CD8-positive, alpha-beta memory T cell (primary cell): ENCODE measurements around the gene CACNB4. TPM values are rescaled to one million over a fixed set of nuclear protein-coding genes. Genes with fewer than 3 reads are reported as not detected.
"Not testable (repeated sequence)": the region's sequence is repeated elsewhere in the genome, so short reads cannot be mapped to it uniquely, and the experiment has no call there.

Experiments
- CTCF ChIA-PET: fragments of 350-600 bp; sonication (Branson Sonifier 250); formaldehyde crosslinking; loops from one replicate; lab custom pipeline; 2021; ENCODE audit warnings: antibody characterized with exemption; lab: Charles Lee
- POLR2A ChIA-PET: fragments of 350-600 bp; sonication (Branson Sonifier 250); formaldehyde crosslinking; loops from one replicate; lab custom pipeline; 2021; ENCODE audit warnings: antibody characterized with exemption; lab: Charles Lee
- DNase-seq, 5 donors: peaks; one replicate each; pipeline versions ENCODE4 v3.0.0 to v3.0.0-alpha.2; 2020 to 2022; ENCODE audit warnings: mixed read lengths in 1 of 5
- H3K27ac ChIP-seq: one replicate; pipeline ENCODE4 v1.7.0; 2013; ENCODE audit warnings: low read depth, mild to moderate bottlenecking, low read length, moderate library complexity
- H3K27me3 ChIP-seq: 2 replicates; pipeline ENCODE4 v1.7.0; 2013; ENCODE audit warnings: low read length, mild to moderate bottlenecking; ENCODE audit not compliant: insufficient read depth, poor library complexity, severe bottlenecking
- H3K36me3 ChIP-seq: 2 replicates; pipeline ENCODE4 v1.7.0; 2013; ENCODE audit warnings: mild to moderate bottlenecking, low read length, moderate library complexity; ENCODE audit not compliant: insufficient read depth
- H3K4me1 ChIP-seq: 2 replicates; pipeline ENCODE4 v1.7.0; 2013; ENCODE audit warnings: mild to moderate bottlenecking, low read length, moderate library complexity; ENCODE audit not compliant: insufficient read depth
- H3K4me3 ChIP-seq: 2 replicates; pipeline ENCODE4 v1.7.0; 2013; ENCODE audit warnings: mild to moderate bottlenecking, low read length
- H3K9me3 ChIP-seq: 2 replicates; pipeline ENCODE4 v1.7.0; 2013; ENCODE audit warnings: mild to moderate bottlenecking, low read length
- H3K27ac Mint-ChIP-seq, 8 donors: one replicate each; pipeline ENCODE4 v1.8.0; 2020 to 2021; ENCODE audit warnings: mixed read lengths in 8 of 8, mild to moderate bottlenecking in 6 of 8, inconsistent platforms in 3 of 8, moderate library complexity in 3 of 8
- H3K27me3 Mint-ChIP-seq, 2 donors: one replicate each; pipeline ENCODE4 v1.8.0; 2020 to 2021; ENCODE audit warnings: mixed read lengths in 2 of 2, mild to moderate bottlenecking in 1 of 2, moderate library complexity in 1 of 2
- H3K36me3 Mint-ChIP-seq, 3 donors: one replicate each; pipeline ENCODE4 v1.8.0; 2020 to 2021; ENCODE audit warnings: mixed read lengths in 3 of 3, inconsistent platforms in 1 of 3, mild to moderate bottlenecking in 1 of 3
- H3K4me1 Mint-ChIP-seq, 3 donors: one replicate each; pipeline ENCODE4 v1.8.0; 2020 to 2021; ENCODE audit warnings: mixed read lengths in 3 of 3, inconsistent platforms in 1 of 3, mild to moderate bottlenecking in 1 of 3
- H3K4me3 Mint-ChIP-seq, 7 donors: one replicate each; pipeline ENCODE4 v1.8.0; 2020 to 2021; ENCODE audit warnings: mixed read lengths in 7 of 7, mild to moderate bottlenecking in 6 of 7, moderate library complexity in 4 of 7, inconsistent platforms in 2 of 7
- H3K9me3 Mint-ChIP-seq, 5 donors: one replicate each; pipeline ENCODE4 v1.8.0; 2020 to 2022; ENCODE audit warnings: mixed read lengths in 5 of 5, mild to moderate bottlenecking in 3 of 5, moderate library complexity in 2 of 5, inconsistent platforms in 1 of 5
- polyA plus RNA-seq: library from polyadenylated mRNA; unstranded; fragments of 300-500 nt; fragmentation: Illumina TruSeq; gene quantifications from one replicate; pipeline ENCODE4 v1.2.3, GENCODE V29; 2021
- total RNA-seq, 2 experiments: library from RNA; stranded (reverse); gene quantifications; one replicate each; pipeline ENCODE4 v1.2.3, GENCODE V29; 2021

CACNB4 gene
- total and polyA plus RNA-seq, 3 experiments from 2014 or later = 0.18 to 0.20 TPM; not detected in 1

DNA sequence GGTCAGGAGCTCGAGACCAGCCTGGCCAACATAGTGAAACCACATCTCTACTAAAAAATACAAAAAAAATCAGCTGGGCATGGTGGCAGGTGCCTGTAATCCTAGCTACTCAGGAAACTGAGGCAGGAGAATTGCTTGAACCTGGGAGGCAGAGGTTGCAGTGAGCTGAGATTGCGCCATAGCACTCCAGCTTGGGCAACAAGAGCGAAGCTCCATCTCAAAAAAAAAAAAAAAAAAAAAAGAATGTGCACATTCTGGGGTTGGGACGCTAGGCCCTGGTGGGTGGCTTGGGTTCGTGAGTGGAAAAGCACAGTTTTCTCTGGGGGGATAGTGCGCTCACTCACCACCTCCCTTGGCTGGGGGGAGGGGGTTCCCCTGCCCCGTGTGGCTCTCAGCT lies 183.2 kb downstream of the CACNB4 start:
- H3K4me3 ChIP-seq, H3K27ac ChIP-seq, H3K4me1 Mint-ChIP-seq, H3K9me3 ChIP-seq, H3K9me3 Mint-ChIP-seq, H3K4me1 ChIP-seq, H3K36me3 Mint-ChIP-seq, H3K36me3 ChIP-seq, H3K27me3 ChIP-seq, H3K27ac Mint-ChIP-seq, DNase-seq, CTCF ChIA-PET, H3K4me3 Mint-ChIP-seq: not testable (repeated sequence)
- POLR2A ChIA-PET = interaction anchor here (0.6 kb wide), 1 partner anchor 66 kb away, joined by 3 read pairs; no protein-coding TSS in a partner anchor
- H3K27me3 Mint-ChIP-seq = peaks cover 32 to 42% of the 10 kb centered on the region in 2 donors

DNA sequence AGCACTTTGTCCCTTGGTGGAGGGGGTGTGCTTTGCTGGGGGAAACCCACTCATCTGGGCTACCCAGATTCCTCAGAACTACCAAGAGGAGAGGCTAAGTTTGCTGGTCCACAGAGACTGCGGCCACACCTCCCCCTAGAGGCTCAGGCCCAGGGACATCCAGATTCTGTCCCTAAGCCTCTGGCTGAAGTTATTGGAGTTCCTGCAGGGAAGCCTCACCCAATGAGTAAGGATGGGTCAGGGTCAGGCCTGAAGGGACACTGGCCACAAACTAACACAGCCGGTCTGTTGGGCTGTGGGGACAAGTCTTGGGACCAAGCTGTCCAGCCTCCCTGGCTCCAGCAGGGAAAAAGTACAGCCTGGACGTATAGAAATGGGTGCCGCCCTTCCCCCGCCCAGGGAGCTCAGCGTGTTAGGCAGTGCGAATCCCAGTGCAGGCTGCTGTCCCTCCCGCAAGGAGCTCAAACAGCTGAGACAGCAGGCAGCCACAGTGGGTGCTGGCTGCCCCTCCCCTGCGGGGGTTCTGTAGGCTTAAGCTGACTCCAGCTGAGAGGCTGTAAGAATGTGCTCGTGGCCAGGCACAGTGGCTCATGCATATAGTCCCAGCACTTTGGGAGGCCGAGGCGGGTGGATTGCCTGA lies 183.7 kb downstream of the CACNB4 start:
- ChIA-PET POLR2A (interaction anchor here (0.6 kb wide), 1 partner anchor 66 kb away, joined by 3 read pairs; no protein-coding TSS in a partner anchor), CTCF (no interaction called here)
- DNase-seq = no peak
- Histone ChIP-seq H3K27me3 (no peaks in the 10 kb centered on the region), H3K36me3 (no peaks in the 10 kb centered on the region), H3K27ac (no peak overlapping the region), H3K9me3 (no peaks in the 10 kb centered on the region), H3K4me1 (no peaks in the 10 kb centered on the region), H3K4me3 (no peak overlapping the region)
- no peaks in the 10 kb centered on the region for H3K4me1 Mint-ChIP-seq
- H3K27ac Mint-ChIP-seq = no peak overlapping the region
- peaks cover 0 to 2% (median 0%) of the 10 kb centered on the region in 5 donors for H3K9me3 Mint-ChIP-seq
- no peak overlapping the region for H3K4me3 Mint-ChIP-seq
- H3K27me3 Mint-ChIP-seq = peaks cover 30 to 44% of the 10 kb centered on the region in 2 donors
- no peaks in the 10 kb centered on the region for H3K36me3 Mint-ChIP-seq

DNA sequence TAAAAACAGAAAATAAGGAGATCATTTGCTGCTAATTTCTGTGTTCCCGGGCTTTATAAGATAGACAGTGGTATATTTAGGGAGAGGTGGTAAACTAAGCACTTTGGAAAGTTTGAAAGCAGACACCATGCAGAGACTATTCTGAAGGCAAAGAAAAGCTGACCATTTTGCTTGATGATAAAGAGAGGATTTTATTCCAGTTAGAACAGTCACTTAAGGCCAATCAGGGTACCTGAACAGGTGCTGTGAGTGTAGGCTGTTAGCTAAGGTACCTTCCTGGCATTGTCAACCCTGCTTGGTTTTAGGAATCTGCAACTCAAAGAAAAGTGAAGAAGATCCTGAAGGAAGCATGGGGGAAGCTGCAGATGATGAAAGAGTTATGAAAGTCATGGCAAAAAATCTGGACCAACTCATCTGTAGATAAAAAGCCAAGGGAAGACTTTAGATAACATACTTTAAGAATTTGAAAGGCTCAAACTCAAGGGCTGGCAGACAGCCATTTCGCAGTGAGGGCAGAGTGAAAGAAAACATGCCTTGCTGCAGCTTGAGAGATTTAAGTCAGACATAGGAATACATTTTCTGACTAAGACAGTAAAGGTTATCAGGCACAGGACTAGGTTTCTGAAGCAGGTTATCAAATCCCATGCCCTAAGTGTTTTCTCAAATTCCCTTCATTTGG lies 190.5 kb downstream of the CACNB4 start:
- H3K36me3 Mint-ChIP-seq = no peaks in the 10 kb centered on the region
- H3K27ac Mint-ChIP-seq = no peak overlapping the region
- no peaks in the 10 kb centered on the region for H3K4me1 Mint-ChIP-seq
- Histone ChIP-seq H3K27me3 (no peaks in the 10 kb centered on the region), H3K27ac (no peak overlapping the region), H3K36me3 (no peaks in the 10 kb centered on the region), H3K4me1 (no peaks in the 10 kb centered on the region), H3K4me3 (no peak overlapping the region), H3K9me3 (no peaks in the 10 kb centered on the region)
- H3K27me3 Mint-ChIP-seq = peaks cover 10 to 26% of the 10 kb centered on the region in 2 donors
- CTCF ChIA-PET = no interaction called here
- no peak for DNase-seq
- H3K9me3 Mint-ChIP-seq = peaks cover 0 to 2% (median 0%) of the 10 kb centered on the region in 5 donors
- H3K4me3 Mint-ChIP-seq = no peak overlapping the region
- POLR2A ChIA-PET = no interaction called here

DNA sequence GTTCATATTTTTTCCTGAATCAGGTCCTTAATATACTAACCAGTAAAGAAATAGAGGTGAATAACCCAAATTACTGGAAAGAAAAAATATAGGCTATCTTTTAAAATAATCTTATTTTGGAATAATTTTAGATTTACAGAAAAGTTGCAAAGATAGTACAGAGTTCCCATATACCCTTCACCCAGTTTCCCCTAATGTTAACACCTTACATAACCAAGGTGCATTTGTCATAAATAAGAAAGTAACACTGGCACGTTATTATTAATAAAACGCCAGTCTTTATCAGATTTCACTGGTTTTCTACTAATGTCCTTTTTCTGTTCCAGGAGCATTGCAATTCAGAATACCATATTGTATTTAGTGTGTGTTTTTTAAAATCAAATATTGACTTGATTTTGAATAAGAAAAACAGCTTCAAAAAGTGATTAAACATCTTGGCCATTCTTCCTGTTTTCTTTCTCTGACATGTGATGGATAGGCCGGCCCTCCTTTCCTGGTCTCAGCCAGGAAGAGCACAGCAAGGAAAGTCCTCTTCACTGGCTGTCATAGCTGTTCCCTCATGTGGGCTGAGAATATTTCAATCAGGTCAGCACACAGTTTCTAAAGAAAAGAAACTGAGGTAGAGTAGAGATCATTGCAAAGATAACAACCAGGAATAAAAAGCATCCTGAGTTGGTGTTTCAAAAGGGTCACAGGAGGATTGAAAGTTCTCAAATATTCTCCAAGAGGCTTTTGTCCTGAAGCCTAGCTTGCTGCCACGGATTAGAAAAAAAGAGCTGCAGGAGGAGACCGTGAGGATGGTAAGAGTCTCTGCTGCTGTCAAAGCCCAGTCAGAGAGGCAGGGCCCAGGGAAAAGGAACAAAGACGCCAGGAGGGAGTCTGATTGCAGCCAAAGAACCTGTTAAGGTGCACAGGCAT lies 191.3 kb downstream of the CACNB4 start:
- DNase-seq = no peak
- no peak overlapping the region for H3K27ac Mint-ChIP-seq
- H3K36me3 Mint-ChIP-seq = no peaks in the 10 kb centered on the region
- Histone ChIP-seq H3K4me1 (no peaks in the 10 kb centered on the region), H3K36me3 (no peaks in the 10 kb centered on the region), H3K4me3 (no peak overlapping the region), H3K27ac (no peak overlapping the region), H3K9me3 (no peaks in the 10 kb centered on the region), H3K27me3 (no peaks in the 10 kb centered on the region)
- H3K4me1 Mint-ChIP-seq = no peaks in the 10 kb centered on the region
- ChIA-PET CTCF (no interaction called here), POLR2A (no interaction called here)
- H3K4me3 Mint-ChIP-seq = no peak overlapping the region
- peaks cover 5 to 26% of the 10 kb centered on the region in 2 donors for H3K27me3 Mint-ChIP-seq
- peaks cover 0 to 2% (median 0%) of the 10 kb centered on the region in 5 donors for H3K9me3 Mint-ChIP-seq

DNA sequence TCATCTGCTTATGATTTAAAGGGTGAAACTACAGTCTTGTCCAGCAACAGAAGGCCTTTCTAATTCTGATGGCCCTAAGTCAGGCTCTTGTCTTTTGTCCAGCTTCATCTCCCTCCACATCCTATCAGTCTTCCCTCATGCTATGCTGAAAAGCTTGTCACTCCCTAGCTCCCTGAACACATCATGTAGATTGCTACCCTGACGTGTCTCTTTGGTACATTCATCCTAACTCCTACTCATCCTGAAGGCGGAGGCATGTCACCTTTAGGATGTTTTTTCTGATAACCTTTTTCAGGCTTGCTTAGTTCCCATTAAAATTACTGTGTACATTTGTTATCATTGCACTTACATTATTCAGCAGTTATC lies 192.2 kb downstream of the CACNB4 start:
- no peaks in the 10 kb centered on the region for H3K36me3 Mint-ChIP-seq
- no peaks in the 10 kb centered on the region for H3K9me3 Mint-ChIP-seq
- H3K9me3 ChIP-seq = no peaks in the 10 kb centered on the region
- no peak overlapping the region for H3K27ac ChIP-seq
- CTCF ChIA-PET = no interaction called here
- no peaks in the 10 kb centered on the region for H3K4me1 Mint-ChIP-seq
- no peaks in the 10 kb centered on the region for H3K36me3 ChIP-seq
- POLR2A ChIA-PET = no interaction called here
- H3K4me3 ChIP-seq = no peak overlapping the region
- DNase-seq = no peak
- peak overlapping the region in 1 of 8 donors; percentile 41 for H3K27ac Mint-ChIP-seq
- peaks cover 5 to 20% of the 10 kb centered on the region in 2 donors for H3K27me3 Mint-ChIP-seq
- no peaks in the 10 kb centered on the region for H3K27me3 ChIP-seq
- H3K4me3 Mint-ChIP-seq = no peak overlapping the region
- no peaks in the 10 kb centered on the region for H3K4me1 ChIP-seq

DNA sequence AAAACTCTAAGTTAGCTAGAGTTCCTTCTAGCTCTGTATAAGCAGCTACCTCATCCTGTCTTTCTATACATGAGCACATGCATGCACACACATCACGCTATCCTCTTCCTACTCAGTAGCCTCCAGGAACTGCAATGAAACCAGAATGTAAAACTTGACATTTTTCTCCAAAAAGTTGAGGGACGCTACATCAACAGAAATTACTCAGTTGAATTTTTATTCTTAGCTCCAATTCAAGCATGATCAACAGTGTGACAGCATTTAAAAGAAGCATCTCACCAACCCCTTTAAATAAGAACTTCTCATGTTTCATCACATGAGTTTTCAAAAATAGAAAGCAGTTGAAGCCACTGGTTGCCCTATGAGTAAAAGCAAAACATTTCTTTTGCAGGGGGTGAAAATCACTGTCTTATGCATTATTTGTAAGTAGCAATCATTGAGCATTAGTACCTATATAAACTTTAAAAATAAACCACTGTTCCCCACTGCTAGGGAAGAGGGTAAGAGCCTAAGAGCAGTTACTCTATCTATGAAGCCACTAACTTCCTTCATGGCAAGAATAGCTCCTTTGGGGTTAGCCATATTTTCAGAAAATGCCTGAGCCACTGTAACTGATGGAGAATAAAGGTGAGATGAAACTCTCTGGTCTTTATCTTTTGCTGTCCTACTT lies 192.7 kb downstream of the CACNB4 start:
- CTCF ChIA-PET = no interaction called here

DNA sequence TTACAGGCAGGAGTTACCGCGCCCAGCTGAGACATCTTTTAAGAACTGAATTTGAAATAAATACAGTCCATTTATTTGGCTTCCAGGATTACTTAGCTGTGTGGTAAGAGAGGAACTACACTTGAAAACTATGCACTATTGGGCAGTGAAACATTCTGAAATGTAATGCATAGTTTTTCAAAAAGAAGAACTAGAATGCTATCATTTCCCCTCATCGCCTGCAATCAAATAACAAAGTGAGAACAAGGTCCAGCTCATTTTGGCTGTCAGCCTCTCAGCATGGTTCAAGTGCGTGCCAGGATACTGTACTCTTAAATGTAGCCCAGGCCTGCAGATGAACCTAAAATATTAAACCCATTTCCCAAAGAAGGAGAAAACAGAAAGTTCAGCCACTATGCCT lies 194.0 kb downstream of the CACNB4 start:
- H3K4me3 Mint-ChIP-seq = no peak overlapping the region
- ChIA-PET POLR2A (no interaction called here), CTCF (interaction anchor here (0.9 kb wide), 1 partner anchor 55 kb away, joined by 3 read pairs; no protein-coding TSS in a partner anchor)
- H3K36me3 ChIP-seq = no peaks in the 10 kb centered on the region
- H3K27ac ChIP-seq = no peak overlapping the region
- H3K27ac Mint-ChIP-seq = no peak overlapping the region
- DNase-seq = no peak
- H3K4me3 ChIP-seq = no peak overlapping the region
- peaks cover 0 to 10% of the 10 kb centered on the region in 2 donors for H3K27me3 Mint-ChIP-seq
- H3K9me3 ChIP-seq = no peaks in the 10 kb centered on the region
- H3K4me1 ChIP-seq = no peaks in the 10 kb centered on the region
- H3K4me1 Mint-ChIP-seq = no peaks in the 10 kb centered on the region
- H3K27me3 ChIP-seq = no peaks in the 10 kb centered on the region
- H3K36me3 Mint-ChIP-seq = no peaks in the 10 kb centered on the region
- no peaks in the 10 kb centered on the region for H3K9me3 Mint-ChIP-seq

More for the DNA sequence above, 192.7 kb downstream of the CACNB4 start:
- H3K27me3 Mint-ChIP-seq = peaks cover 2 to 19% of the 10 kb centered on the region in 2 donors
- no peak overlapping the region for H3K27ac Mint-ChIP-seq
- H3K36me3 ChIP-seq = no peaks in the 10 kb centered on the region
- H3K4me1 ChIP-seq = no peaks in the 10 kb centered on the region
- H3K36me3 Mint-ChIP-seq = no peaks in the 10 kb centered on the region
- DNase-seq = no peak
- no peaks in the 10 kb centered on the region for H3K9me3 ChIP-seq
- no peak overlapping the region for H3K4me3 ChIP-seq
- no peak overlapping the region for H3K4me3 Mint-ChIP-seq
- H3K27me3 ChIP-seq = no peaks in the 10 kb centered on the region
- no peaks in the 10 kb centered on the region for H3K4me1 Mint-ChIP-seq
- no peaks in the 10 kb centered on the region for H3K9me3 Mint-ChIP-seq
- POLR2A ChIA-PET = no interaction called here
- H3K27ac ChIP-seq = no peak overlapping the region
